Measurements from ENCODE around the gene CCND3.
"Not testable (repeated sequence)": the region's sequence is repeated elsewhere in the genome, so short reads cannot be mapped to it uniquely, and the experiment has no call there.

CCND3 gene

GRCh38 chr6:41947581-41948220 is 6.1 kb upstream of the CCND3 start:
- DNase-seq (ENCODE audit: low spot score) (no peak), FAIRE-seq (no peak)

- no peak for FAIRE-seq
Observed at GRCh38 chr6:41943456-41943855, 1.8 kb upstream of the CCND3 start.

GRCh38 chr6:41942882-41943281 is 1.3 kb upstream of the CCND3 start:
- FAIRE-seq; DNase-seq (ENCODE audit: low spot score): not testable (repeated sequence)

More at GRCh38 chr6:41943456-41943855, 1.8 kb upstream of the CCND3 start:
- DNase-seq (ENCODE audit: low spot score): no peak

GRCh38 chr6:41942067-41942851 is 651 bp upstream of the CCND3 start:
- FAIRE-seq: no peak
- DNase-seq (ENCODE audit: low spot score): no peak

GRCh38 chr6:41940759-41941279 is 789 bp downstream of the CCND3 start:
- DNase-seq (ENCODE audit: low spot score) (peak; percentile 46), FAIRE-seq (no peak)

- no peak for FAIRE-seq
- no peak for DNase-seq (ENCODE audit: low spot score)
Observed at GRCh38 chr6:41939848-41940758, 1.5 kb downstream of the CCND3 start.

- DNase-seq (ENCODE audit: low spot score): no peak
- no peak for FAIRE-seq
Observed at GRCh38 chr6:41939176-41939847, 2.3 kb downstream of the CCND3 start.

- DNase-seq (ENCODE audit: low spot score): no peak
- FAIRE-seq: no peak
Observed at GRCh38 chr6:41938590-41939175, 2.9 kb downstream of the CCND3 start.

- FAIRE-seq (no peak), DNase-seq (ENCODE audit: low spot score) (no peak)
Observed at GRCh38 chr6:41937861-41938574, 3.6 kb downstream of the CCND3 start.

- DNase-seq (ENCODE audit: low spot score): no peak
- FAIRE-seq: no peak
Observed at GRCh38 chr6:41937472-41937860, 4.1 kb downstream of the CCND3 start.

GRCh38 chr6:41936073-41936837 is 5.4 kb downstream of the CCND3 start:
- peak; percentile 82 for DNase-seq (ENCODE audit: low spot score)
- FAIRE-seq: no peak

GRCh38 chr6:41935685-41936072 is 5.9 kb downstream of the CCND3 start:
- no peak for DNase-seq (ENCODE audit: low spot score)
- no peak for FAIRE-seq

- DNase-seq (ENCODE audit: low spot score) (no peak), FAIRE-seq (no peak)
Observed at GRCh38 chr6:41935193-41935574, 6.4 kb downstream of the CCND3 start.

GRCh38 chr6:41934278-41935192 is 7.1 kb downstream of the CCND3 start:
- no peak for DNase-seq (ENCODE audit: low spot score)
- FAIRE-seq: no peak

- DNase-seq (ENCODE audit: low spot score): no peak
- FAIRE-seq: no peak
Observed at GRCh38 chr6:41932378-41932777, 9.2 kb downstream of the CCND3 start.

GRCh38 chr6:41931792-41932191 is 9.8 kb downstream of the CCND3 start:
- DNase-seq (ENCODE audit: low spot score): no peak
- FAIRE-seq: no peak

- DNase-seq (ENCODE audit: low spot score) (no peak), FAIRE-seq (no peak)
Observed at GRCh38 chr6:41929924-41930323, 11.7 kb downstream of the CCND3 start.

- no peak for DNase-seq (ENCODE audit: low spot score)
- no peak for FAIRE-seq
Observed at GRCh38 chr6:41927253-41927652, 14.4 kb downstream of the CCND3 start.
